NCI-H2081 treated with DMSO at 0.1 percent for 48 hours (cell line): ENCODE results near the gene NLK.
"Not testable (repeated sequence)": the region's sequence is repeated elsewhere in the genome, so short reads cannot be mapped to it uniquely, and the experiment has no call there.

Experiments
- DNase-seq: peaks from one replicate; lab custom pipeline; 2025; lab: John Stamatoyannopoulos, UW

Gene NLK

DNA sequence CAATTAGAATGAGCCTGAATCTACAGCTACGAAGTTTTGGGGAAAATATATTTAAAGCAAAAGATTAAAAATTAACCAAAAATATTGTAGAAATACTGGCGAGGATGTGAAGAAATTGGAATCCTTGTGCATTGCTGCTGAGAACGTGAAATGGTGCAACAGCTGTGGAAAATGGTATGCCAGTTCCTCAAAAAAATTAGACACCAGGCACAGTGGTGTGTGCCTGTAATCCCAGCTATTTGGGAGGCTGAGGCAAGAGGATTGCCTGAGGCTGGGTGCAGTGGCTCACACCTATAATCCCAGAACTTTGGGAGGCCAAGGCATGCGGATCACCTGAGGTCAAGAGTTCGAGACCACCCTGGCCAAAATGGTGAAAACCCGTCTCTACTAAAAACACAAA is 156.6 kb downstream of the NLK start:
- no peak for DNase-seq

DNA sequence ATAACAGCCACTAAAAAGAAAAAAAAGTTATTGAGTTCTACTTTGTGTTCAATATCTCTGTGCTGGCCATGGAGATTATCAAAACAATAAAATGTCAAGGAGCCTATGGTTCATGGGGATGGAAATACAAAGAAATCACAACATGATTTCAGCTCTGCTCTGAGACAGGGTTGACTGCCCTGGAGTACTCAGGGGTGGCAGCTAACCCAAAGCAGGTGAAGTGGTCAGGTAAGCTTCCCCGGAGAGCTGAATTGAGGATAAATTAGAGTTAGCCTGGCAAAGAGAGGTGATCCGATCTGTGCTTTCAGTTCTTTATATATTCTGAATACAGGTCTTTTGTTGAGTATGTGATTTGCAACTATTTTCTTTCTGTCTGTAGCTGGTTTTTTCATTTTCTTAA is 157.3 kb downstream of the NLK start:
- no peak for DNase-seq

DNA sequence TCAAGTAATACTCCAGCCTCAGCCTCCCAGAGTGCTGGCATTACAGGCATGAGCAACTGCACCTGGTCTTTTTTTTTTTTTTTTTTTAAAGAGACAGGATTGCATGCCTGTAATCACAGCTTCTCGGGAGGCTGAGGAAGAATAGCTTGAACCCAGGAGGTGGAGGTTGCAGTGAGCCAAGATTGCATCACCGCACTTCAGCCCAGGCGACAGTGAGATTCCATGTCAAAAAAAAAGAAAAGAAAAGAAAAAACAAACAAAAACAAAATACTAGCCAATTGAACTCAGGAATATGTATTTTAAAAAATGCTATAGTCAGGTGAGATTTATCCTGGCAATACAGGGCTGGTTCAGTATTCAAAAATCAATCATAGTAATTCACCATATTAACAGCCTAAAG is 158.8 kb downstream of the NLK start:
- no peak for DNase-seq

DNA sequence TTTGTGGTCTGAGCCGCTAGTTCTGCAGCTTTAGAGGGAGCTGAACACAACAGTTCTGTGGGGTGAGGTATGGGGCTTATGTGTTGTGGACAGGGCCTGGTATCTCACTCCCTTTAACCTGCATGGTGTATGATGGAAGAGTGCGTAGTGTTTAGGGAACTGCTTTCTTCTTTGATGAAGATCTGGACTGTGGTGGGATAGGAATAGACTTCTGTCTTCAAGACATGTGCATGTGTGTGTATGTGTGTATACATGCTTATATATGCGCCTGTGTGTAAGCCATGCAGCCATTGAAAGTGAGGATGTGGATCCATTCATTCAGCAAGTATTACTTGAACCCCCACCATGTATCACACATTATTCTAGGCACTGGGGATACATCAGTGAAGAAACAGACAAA is 161.8 kb downstream of the NLK start:
- no peak for DNase-seq

DNA sequence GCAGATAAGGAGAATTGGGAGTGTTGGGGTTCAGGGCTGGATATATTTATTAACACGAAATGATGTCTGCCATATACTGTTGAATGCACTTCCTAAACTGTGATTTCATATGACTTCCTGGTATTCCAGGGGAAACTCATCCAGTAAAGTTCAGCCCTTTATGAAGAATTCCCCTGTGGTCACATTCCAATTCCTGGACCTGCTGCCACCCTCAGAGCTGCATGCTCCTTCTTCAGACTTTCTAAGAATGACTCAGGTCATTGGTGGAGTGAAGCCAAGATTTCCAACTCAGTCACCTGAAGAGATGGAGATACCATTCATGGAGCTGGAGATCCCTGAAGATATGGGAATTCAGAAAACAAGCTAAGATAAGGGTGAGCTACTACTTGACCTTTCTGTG is 162.3 kb downstream of the NLK start:
- no peak for DNase-seq

DNA sequence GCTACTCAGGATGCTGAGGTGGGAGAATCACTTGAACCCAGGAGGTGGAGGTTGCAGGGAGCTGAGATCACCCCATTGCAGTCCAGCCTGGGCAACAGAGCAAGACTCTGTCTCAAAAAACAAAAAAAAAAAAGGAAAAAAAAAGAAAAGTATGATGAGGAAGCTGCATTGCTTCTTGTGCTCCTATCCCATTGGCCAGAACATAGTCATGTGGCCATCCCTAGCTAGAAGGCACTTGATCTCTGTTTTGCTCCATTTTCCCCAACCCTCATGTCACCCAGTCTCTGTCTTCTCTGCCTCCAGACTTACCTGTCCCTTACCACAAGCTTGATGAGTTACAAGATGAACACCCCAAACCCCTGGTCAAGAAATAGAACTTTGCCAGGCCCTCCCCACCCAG is 163.8 kb downstream of the NLK start:
- no peak for DNase-seq

DNA sequence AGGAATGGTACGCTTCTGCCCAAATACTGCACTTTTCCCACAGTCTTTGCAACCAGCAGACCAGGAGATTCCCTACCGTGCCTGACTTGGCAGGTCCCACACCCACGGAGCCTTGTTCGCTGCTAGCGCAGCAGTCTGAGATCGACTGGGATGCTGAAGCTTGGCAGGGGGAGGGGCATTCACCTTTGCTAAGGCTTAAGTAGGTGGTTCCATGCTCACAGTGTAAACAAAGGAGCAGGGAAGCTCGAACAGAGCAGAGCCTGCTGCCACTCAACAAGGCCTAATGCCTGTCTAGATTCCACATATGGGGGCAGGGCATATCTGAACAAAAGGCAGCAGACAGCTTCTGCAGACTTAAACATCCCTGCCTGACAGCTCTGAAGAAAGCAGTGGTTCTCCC is 169.3 kb downstream of the NLK start:
- DNase-seq, result no peak

DNA sequence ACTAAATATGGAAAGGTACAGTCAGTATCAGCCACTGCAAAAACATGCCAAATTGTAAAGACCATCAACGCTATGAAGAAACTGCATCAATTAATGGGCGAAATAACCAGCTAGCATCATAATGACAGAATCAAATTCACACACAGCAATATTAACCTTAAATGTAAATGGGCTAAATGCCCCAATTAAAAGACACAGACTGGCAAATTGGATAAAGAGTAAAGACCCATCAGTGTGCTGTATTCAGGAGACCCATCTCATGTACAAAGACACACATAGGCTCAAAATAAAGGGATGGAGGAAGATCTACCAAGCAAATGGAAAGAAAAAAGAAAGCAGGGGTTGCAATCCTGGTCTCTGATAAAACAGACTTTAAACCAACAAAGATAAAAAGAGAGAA is 171.1 kb downstream of the NLK start:
- DNase-seq, result not testable (repeated sequence)

DNA sequence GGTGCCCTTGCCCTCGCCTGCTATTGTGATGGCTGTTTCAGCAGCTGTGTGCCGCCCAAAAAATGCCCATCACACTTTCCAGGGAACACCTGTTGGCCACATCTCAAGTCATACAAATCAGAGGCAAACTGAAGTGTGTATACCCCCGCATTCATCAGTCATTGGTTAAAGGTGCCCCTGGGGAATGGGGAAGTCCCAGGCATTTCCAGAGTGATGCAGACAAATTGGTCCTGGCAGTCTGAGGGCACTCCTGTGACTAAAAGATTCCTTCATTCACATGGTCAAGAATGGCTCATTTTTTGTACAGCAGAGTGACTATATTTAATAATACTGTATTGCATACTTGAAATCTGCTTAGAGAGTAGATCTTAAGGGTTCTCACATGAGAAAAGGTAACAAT is 173.6 kb downstream of the NLK start:
- no peak for DNase-seq

DNA sequence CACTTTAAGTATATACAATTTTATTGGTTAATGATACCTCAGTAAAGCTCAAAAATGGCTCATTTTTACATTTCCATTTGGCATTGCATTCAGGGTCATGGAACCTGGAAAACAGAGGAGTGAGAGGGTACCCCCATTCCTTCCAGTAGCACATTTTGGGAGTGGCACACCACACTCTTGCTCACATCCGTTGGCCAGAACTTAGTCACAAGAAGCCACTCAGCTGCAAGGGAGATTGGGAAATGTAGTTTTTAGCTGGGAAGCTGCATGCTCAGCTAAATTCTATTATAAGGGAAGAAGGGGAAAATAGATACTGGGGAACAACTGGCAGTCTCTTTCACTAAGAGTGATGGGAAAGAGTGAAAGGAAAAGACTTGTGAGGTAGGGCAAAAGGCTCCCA is 174.1 kb downstream of the NLK start:
- no peak for DNase-seq

DNA sequence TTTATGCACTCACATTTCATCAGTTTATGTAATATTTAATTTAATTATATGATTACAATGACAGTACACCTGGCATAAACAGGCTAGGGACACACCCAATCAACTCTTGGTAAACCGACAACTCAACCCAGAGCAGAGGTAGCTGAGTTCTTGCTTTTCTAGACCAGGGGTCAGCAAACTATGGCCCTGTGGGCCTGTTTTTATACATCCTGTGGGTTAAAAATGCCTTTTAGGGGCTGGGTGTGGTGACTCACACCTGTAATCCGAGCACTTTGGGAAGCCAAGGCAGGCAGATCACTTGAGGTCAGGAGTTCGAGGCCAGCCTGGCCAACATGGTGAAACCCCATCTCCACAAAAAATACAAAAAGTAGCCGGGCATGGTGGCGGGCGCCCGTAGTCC is 177.3 kb downstream of the NLK start:
- DNase-seq, result no peak

DNA sequence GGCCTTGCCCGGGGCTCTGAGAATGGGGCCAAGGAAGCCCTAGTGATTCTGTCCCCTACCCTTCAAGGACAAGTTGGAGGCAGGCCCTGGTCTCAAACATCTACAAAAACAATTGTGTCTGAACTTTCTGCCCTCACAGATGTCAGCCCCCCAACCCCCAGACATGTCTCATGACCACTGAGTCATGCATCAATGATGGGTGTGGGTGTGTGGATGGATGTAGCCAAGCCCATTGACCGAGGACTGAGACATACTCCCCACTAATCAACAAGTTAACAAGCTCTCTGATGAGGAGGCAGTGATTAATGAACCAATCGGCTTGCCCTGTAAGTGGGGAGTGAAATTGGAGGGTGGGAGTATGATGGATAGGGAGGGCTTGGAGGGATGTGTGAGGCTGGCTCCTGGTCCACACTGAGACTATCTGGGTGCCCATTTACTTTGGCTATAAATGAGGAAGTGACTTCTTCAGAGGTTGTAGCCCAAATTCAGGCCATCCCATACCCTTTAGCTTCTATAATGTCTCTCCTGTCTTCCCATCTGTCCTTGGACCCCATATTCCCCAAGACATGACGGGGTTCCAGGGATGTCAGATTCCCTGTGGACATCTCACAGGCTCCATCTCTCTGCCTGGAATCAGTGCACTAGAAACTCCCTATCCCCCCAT is 179.4 kb downstream of the NLK start:
- DNase-seq, result no peak

DNA sequence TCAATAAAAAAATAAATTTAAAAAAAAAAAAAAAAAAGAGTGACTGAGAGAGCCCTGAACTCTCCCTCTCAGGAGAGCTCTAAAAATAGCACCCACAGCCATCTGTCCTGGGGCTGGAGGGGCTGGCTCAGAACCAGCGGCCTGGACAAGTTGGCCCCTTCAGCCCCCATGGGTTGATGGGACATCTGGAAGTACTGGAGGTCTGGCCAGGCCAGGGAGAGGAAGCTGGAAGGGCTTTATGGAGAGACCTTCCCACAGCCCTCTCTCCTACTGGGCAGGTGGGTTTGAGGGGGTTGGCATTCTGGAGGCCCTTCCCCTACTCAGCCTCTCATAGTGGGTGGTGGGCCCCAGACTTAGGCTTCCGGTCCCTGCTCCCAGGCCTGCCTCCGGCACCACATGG is 182.8 kb downstream of the NLK start:
- no peak for DNase-seq

DNA sequence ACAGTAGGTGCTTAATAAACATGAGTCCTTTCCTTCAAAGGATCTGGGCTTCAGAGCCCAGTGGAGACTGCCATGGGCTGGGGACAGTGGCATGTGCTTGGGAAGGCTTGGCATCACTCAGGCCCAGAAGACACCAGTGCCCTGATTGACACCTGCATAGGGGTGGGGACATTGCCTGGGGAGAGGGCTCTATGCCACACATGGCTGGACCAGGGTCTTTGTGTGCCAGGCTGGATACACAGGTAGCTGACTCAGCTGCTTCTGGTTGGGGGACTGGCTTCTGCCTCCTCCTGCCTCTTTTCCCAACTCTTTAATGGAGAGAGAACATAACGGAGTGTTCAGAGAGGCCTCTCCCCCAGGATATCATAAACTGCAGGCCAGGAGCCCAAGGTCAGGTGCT is 183.4 kb downstream of the NLK start:
- no peak for DNase-seq

DNA sequence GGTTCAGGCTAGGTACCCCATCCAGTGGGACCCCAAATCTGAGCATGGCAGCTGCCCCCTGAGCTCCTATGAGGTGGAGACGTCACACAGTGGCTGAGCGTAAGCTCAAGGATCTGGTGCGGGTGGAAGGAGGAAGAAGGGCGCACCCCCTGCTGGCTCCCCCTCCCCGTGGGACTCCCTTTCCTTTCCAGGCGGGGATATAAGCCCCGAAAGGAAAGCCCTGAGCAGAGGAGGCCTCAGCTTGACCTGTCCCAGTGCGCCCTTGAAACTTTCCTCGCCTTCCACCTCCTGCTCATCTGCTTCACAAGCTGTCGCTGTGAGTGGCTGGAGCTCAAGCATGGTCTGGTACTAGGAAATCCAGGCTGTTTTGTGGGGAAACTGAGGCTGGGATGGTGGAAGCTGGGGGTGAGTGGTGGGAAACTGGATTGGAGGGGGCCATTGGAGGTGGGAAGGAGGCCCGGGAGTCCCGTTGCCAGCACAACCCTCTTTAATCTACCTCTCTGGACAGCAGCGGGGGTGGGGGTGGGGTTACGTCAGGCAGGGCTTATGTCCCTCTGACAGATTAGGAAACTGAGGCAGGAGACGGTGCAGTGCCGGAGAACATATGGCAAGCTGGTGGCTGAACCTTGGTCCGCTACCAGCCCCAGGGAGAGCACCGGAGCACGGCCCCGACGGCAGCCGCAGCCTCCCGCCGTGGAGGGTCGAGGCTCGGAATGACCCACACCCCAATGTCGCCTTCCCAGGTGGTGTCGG is 184.3 kb downstream of the NLK start:
- DNase-seq, result no peak

DNA sequence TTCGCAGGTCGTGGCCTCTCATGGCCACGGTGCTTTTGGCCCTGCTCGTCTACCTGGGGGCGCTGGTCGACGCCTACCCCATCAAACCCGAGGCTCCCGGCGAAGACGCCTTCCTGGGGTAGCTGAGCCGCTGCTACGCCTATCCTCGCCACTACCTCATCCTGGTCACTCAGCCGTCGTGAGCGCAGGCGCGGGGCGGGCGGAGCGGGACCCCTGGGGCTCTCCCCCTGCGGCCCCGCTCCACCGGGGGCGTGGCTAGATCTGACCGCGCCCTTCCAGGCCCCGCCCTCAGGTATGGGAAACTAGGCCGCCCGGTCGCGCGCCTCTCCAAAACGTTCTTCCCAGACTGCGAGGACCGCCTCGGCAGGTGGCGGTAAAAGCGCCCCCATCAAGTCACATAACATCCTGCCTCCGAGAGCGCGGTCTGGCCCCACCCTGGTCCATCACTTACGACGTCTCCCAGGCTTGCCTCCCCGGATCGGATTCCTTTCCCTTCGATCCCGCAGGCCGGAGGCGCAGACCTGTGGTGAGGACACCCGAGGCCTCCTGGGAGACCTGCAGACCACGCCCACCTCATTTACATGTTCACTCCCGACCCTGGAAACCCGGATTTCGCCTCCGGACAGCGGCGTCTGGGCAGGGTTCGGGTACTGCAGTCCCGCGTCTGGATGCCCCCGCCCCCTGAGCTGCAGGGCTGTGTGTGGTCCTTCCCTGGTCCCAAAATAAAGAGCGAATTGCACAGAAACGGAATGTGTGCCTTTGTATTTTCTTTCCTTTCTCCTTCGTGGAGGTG is 185.0 kb downstream of the NLK start:
- DNase-seq, result no peak

DNA sequence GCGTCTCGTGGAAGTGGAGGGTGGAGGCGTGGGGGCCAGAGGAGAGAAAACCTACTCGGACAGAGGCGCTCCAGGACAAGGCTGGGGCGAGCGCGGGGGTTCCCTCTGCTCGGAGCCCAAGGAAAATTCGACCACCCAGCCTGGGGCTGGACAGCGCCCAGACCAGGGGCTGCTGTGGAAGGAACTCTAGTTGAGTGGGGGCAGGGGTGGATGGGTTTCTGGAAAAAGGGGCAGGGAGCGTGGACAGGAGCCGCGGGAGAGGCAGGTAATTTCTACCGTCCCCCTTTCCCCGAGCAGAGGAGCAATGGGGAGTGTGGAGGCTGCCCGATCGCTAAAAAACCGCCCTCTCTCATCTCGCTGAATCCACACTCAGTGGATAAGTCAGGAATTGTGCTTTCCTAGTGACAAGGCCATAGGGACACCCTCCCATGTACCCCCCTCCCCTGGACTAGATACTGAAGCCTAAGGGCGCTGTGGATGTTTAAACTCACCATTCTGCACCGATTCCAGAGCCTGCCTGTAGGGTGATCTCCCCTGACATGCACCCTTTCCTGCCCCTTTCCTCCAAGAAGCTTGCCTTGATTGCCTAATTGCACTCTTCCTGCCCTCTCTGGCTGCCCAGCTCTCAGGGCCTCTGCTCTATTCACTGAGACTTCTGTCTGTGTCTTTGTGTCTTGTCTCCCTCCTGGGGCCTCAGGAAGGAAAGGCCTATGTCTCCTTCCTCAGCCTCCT is 185.8 kb downstream of the NLK start:
- DNase-seq, result no peak

DNA sequence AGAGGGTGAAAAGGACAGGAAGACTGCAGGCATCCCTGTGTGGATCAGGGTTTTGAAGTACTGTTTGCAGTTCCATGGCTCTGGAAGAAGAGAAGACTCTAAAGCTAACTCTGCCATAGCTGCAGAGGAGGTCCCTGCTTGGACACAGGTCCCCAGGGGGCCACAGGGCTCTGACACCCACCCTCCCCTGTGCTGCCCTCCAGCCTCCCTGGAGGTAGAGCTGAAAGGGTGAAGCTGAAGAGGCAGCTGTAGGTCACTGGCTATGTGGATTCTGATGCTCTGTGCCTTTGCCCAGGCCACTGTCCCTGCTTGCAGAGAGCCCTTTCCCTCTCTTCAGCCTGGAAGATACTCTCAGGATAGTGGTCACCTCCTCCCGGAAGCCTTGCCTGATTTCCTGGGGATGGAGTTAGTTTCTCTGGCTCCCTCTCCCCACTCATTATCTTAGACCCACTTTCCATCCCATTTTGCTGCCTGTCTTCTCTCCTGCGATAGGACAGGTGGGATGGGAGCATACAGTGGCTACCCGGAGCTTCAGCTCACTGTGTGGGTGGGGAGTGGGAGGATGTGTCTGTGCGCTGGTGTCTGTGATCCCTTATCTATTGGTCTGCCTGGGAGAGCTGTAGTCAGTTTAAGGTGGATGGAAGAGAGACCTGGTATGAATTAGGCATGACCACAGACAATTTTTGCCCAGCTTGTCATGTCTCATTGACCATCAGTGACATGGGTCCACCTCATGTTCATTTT is 186.7 kb downstream of the NLK start:
- no peak for DNase-seq

DNA sequence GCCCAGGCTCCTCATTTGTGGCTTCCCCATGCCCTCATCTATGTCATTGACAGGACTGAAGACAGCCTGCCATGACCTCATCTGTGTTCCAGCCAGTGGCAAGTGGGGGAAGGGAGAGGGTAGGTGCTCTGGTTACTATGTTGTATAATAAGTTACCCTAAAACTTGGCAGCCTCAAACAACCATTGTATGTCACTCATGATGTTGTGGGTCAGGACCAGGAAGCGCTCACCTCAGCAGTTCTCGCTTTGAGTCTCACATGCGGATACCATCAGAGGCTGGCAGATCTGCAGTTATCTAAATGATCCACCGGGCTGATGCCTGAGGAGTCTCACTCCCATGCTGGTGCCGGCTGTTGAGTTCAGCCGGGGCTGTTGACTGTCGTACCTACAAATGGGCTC is 187.5 kb downstream of the NLK start:
- DNase-seq, result no peak

DNA sequence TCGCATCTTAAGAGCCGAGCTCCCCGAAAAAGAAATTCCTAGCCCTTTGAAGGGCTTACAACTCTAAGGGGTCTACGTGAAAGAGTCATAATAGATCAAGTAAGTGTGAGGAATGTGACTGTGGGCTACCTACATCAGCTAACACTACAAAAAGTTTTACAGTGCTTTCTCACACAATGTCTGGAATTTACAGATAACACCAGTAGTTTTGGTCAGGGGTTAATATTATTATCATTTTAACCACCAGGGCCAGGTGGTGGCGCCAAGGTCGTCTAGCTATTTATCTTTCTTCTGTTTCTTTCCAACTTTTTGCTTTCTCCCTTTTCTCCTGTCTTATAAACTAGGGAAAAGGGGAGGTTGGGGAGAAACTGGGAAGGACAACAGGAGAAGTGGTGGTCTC is 188.1 kb downstream of the NLK start:
- DNase-seq, result not testable (repeated sequence)

DNA sequence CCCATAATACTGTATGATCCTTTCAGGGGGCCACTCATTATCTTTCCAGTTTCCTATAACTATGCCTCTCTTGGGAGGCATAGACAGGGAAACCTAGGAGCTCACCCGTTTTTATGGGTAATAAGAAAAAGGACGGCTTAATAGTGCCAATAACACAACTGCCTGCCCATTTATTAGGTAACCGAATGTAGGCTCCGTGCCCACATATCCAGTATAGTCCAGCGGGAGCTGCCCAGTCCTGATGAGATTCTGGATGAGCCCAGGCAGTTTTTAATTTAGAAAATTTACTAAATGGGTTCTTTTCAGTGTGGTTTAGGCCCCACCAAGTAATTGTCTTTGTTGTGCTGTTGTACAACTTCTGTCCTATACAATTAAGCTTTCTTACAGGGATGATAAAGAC is 189.1 kb downstream of the NLK start:
- DNase-seq, result not testable (repeated sequence)
